Measurements from ENCODE around the gene UPF1. TPM values are rescaled to one million over a fixed set of nuclear protein-coding genes. Genes with fewer than 3 reads are reported as not detected.

UPF1 gene
- total and polyA plus RNA-seq, 2 of the 13 experiments (the other 11 are each of a cell fraction or from before 2014, with no cell fraction given) = 16.9 to 41.8 TPM

DNA sequence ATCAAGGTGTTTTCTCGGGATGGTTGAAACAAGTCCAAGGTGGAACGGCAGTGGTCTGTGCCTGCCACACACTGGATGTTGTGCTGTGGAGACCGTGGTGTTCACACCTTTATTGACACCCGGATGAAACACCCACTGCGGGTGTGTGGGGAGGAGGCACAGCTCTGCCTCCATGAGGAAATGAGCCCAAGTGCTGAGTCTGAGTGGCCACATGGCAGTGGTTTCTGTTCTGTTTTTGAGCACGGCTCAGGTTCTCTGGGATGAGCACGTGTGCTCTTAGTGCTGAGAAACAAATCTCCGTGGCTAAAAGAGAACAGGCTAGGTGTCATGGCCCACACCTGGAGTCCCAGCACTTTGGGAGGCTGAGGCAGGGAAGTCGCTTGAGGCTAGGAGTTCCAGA lies 29.5 kb downstream of the UPF1 start:
- no peak for DNase-seq (ENCODE audit: low spot score)
- H2AFZ ChIP-seq (ENCODE audit: low read length) = no peak overlapping the region
- TF ChIP-seq RBM22 (optimal IDR thresholded peaks at IDR 0.05; ENCODE audit: low read length) (peak; percentile 21), ATF7 (IDR thresholded peaks at IDR 0.05) (no peak), ATF7 (CRISPR knock-in tag; IDR thresholded peaks at IDR 0.05) (no peak), FOXO4 (CRISPR knock-in tag; conservative IDR thresholded peaks at IDR 0.05) (0 out of 2 replicates have a peak, but pooled peaks have one; percentile 29)
- H3K27me3 ChIP-seq (ENCODE audit: control insufficient read depth in 1 of 2, insufficient read depth in 2 of 2, low read length in 2 of 2) = no peaks in the 10 kb centered on the region
- FAIRE-seq = no peak
- no peak overlapping the region for H3K27ac ChIP-seq (ENCODE audit: extremely low read length, insufficient read depth, low read length)
- H3K4me3 ChIP-seq (replicated peaks in 1 of 3; ENCODE audit: insufficient read depth in 1 of 3, low read depth in 2 of 3, low read length in 3 of 3) = no peak overlapping the region
- no TSS peak for BruUV-seq (replicated peaks)
- H3K9ac ChIP-seq (ENCODE audit: insufficient read depth, low read depth, low read length) = no peak overlapping the region
- 94% methylated on average over 8 of the region's 9 CpGs for WGBS (ENCODE audit: low lambda C conversion rate)
- ChIA-PET POLR2A (no interaction called here), CTCF (ENCODE audit: low intra/inter-chr PET ratio, low total read pairs) (no interaction called here)
- no peak for ATAC-seq
- H3K36me3 ChIP-seq (replicated peaks in 1 of 2; ENCODE audit: control insufficient read depth in 1 of 2, insufficient read depth in 2 of 2, low read length in 2 of 2) = peaks cover 63 to 92% of the 10 kb centered on the region in 2 experiments
- in situ Hi-C loops (cut with HindIII; ENCODE audit: extremely low pct_ligation_motif_present, low pct_unique_long_range_greater_than_20kb) = no loop called here
- intact Hi-C loops (cut with micrococcal nuclease; ENCODE audit: unreplicated experiment) = no loop called here
- no peaks in the 10 kb centered on the region for H3K79me2 ChIP-seq (ENCODE audit: insufficient read depth, low read length)
- H3K9me3 ChIP-seq (ENCODE audit: low read length) = no peaks in the 10 kb centered on the region
- no peaks in the 10 kb centered on the region for H4K20me1 ChIP-seq (ENCODE audit: insufficient read depth, low read length)
- H3K4me1 ChIP-seq (ENCODE audit: insufficient read depth, low read length) = no peaks in the 10 kb centered on the region
- H3K4me2 ChIP-seq (ENCODE audit: low read depth, low read length) = no peak overlapping the region

GRCh38 chr19:18861917-18862316 lies 30.2 kb downstream of the UPF1 start:
- H3K9me3 ChIP-seq (ENCODE audit: low read length) = no peaks in the 10 kb centered on the region
- H3K79me2 ChIP-seq (ENCODE audit: insufficient read depth, low read length) = no peaks in the 10 kb centered on the region
- no peaks in the 10 kb centered on the region for H4K20me1 ChIP-seq (ENCODE audit: insufficient read depth, low read length)
- H2AFZ ChIP-seq (ENCODE audit: low read length) = no peak overlapping the region
- FAIRE-seq = no peak
- POLR2A ChIA-PET = no interaction called here
- peaks cover 58 to 90% of the 10 kb centered on the region in 2 experiments for H3K36me3 ChIP-seq (replicated peaks in 1 of 2; ENCODE audit: control insufficient read depth in 1 of 2, insufficient read depth in 2 of 2, low read length in 2 of 2)
- in situ Hi-C loops (cut with HindIII; ENCODE audit: extremely low pct_ligation_motif_present, low pct_unique_long_range_greater_than_20kb) (no loop called here), intact Hi-C loops (cut with micrococcal nuclease; ENCODE audit: unreplicated experiment) (no loop called here)
- H3K9ac ChIP-seq (ENCODE audit: insufficient read depth, low read depth, low read length) = no peak overlapping the region
- 96% methylated on average over 5 of the region's 12 CpGs for WGBS (ENCODE audit: low lambda C conversion rate)
- no peak overlapping the region for H3K4me2 ChIP-seq (ENCODE audit: low read depth, low read length)
- no peak for DNase-seq (ENCODE audit: low spot score)
- no TSS peak for BruUV-seq (replicated peaks)
- CTCF ChIA-PET (ENCODE audit: low intra/inter-chr PET ratio, low total read pairs) = no interaction called here
- ATAC-seq = no peak
- no peak for TF ChIP-seq HMGA1 (CRISPR knock-in tag; conservative IDR thresholded peaks at IDR 0.05)
- no peak for TF ChIP-seq SRSF1 (optimal IDR thresholded peaks at IDR 0.05; ENCODE audit: low read depth, low read length)
- TF ChIP-seq ZNF773 (CRISPR knock-in tag; IDR thresholded peaks at IDR 0.05; ENCODE audit: borderline replicate concordance) = no peak
- TF ChIP-seq AGO2 (optimal IDR thresholded peaks at IDR 0.05; ENCODE audit: low read depth, low read length) = peak; percentile 55
- TF ChIP-seq ZC3H4 (CRISPR knock-in tag; IDR thresholded peaks at IDR 0.05; ENCODE audit: borderline replicate concordance) = no peak
- H3K4me1 ChIP-seq (ENCODE audit: insufficient read depth, low read length) = no peaks in the 10 kb centered on the region
- no peak overlapping the region for H3K27ac ChIP-seq (ENCODE audit: extremely low read length, insufficient read depth, low read length)
- no peak overlapping the region for H3K4me3 ChIP-seq (replicated peaks in 1 of 3; ENCODE audit: insufficient read depth in 1 of 3, low read depth in 2 of 3, low read length in 3 of 3)
- H3K27me3 ChIP-seq (ENCODE audit: control insufficient read depth in 1 of 2, insufficient read depth in 2 of 2, low read length in 2 of 2) = no peaks in the 10 kb centered on the region

Measured in HepG2 (cell line).